ENCODE results near the gene NAPSA. TPM values are rescaled to one million over a fixed set of nuclear protein-coding genes. Genes with fewer than 3 reads are reported as not detected.
A peak's percentile ranks its signal among the peaks of the same experiment; 100 is the strongest.

Gene NAPSA
- total and polyA plus RNA-seq, 9 of the 15 experiments (the other 6 are each of a cell fraction or from before 2014, with no cell fraction given) = 0.25 to 1.9 (median 0.69) TPM

GRCh38 chr19:50315773-50316448 is 49.5 kb downstream of the NAPSA start (continued):
- TF ChIP-seq DEAF1 (CRISPR knock-in tag; IDR thresholded peaks at IDR 0.05) (no peak), ZNF124 (CRISPR knock-in tag; IDR thresholded peaks at IDR 0.05) (no peak), CUX1 (CRISPR knock-in tag; IDR thresholded peaks at IDR 0.05) (no peak), PKNOX1 (IDR thresholded peaks at IDR 0.05) (peak; percentile 86), JUN (IDR thresholded peaks at IDR 0.05; ENCODE audit: borderline replicate concordance, low read depth, low read length) (no peak), JUN (CRISPR knock-in tag; IDR thresholded peaks at IDR 0.05; ENCODE audit: borderline replicate concordance) (no peak), PHB (CRISPR knock-in tag; IDR thresholded peaks at IDR 0.05) (no peak), IFI16 (CRISPR knock-in tag; IDR thresholded peaks at IDR 0.05) (no peak), ZC3H4 (CRISPR knock-in tag; IDR thresholded peaks at IDR 0.05; ENCODE audit: borderline replicate concordance) (no peak), E4F1 (CRISPR knock-in tag; IDR thresholded peaks at IDR 0.05; ENCODE audit: borderline replicate concordance) (no peak), MEF2D (tag; conservative IDR thresholded peaks at IDR 0.05; ENCODE audit: low read depth) (no peak), ZNF140 (CRISPR knock-in tag; IDR thresholded peaks at IDR 0.05) (no peak), ATF3 (IDR thresholded peaks at IDR 0.05) (no peak), ATF3 (CRISPR knock-in tag; conservative IDR thresholded peaks at IDR 0.05) (no peak), PURB (CRISPR knock-in tag; IDR thresholded peaks at IDR 0.05; ENCODE audit: low read depth) (no peak), MAFG (tag; conservative IDR thresholded peaks at IDR 0.05) (no peak; the same call in 1 of the 2 replicates), SREBF2 (CRISPR knock-in tag; IDR thresholded peaks at IDR 0.05) (no peak)

Data from K562 (cell line).